B cell (primary cell): Measurements from ENCODE around the gene IMMP2L. TPM values are rescaled to one million over a fixed set of nuclear protein-coding genes. Genes with fewer than 3 reads are reported as not detected.

Experiments
- ATAC-seq: fragments of 200-7000 bp; cut with Tn5 transposase; one replicate; pipeline ENCODE4 v1.10.0; 2021; ENCODE audit warnings: low read depth, mild to moderate bottlenecking, moderate number of reproducible peaks, moderate library complexity
- CTCF ChIA-PET: fragments of 350-600 bp; sonication (Branson Sonifier 250); formaldehyde crosslinking; loops from one replicate; lab custom pipeline; 2021; ENCODE audit warnings: antibody characterized with exemption, inconsistent platforms; lab: Charles Lee
- POLR2A ChIA-PET: fragments of 350-600 bp; sonication (Branson Sonifier 250); formaldehyde crosslinking; loops from one replicate; lab custom pipeline; 2021; ENCODE audit warnings: antibody characterized with exemption; lab: Charles Lee
- DNase-seq: peaks from one replicate; pipeline ENCODE4 v3.0.0; 2013
- H2AFZ ChIP-seq: 2 replicates; pipeline ENCODE4 v1.6.1; 2012; ENCODE audit warnings: mild to moderate bottlenecking, low read depth, low read length; ENCODE audit not compliant: insufficient read depth, poor library complexity, severe bottlenecking
- H3K27ac ChIP-seq, 2 donors: 1 replicate in 1 of 2; 2 replicates in 1 of 2; pipeline ENCODE4 v1.5.1; 2012 to 2013; ENCODE audit warnings: low read length in 2 of 2, mild to moderate bottlenecking in 2 of 2, moderate library complexity in 1 of 2
- H3K27me3 ChIP-seq, 4 experiments: fragments of 200-600 bp in 1 of 4; sonication (generic) in 1 of 4; replicated peaks in 1 of 4; 1 replicate in 2 of 4; 2 replicates in 2 of 4; pipeline versions ENCODE4 v1.6.1 to v1.7.0; 2013 to 2016; ENCODE audit warnings: low read length in 3 of 4, mild to moderate bottlenecking in 2 of 4, mixed read lengths in 1 of 4, moderate library complexity in 1 of 4; ENCODE audit not compliant: insufficient read depth in 4 of 4, control insufficient read depth in 3 of 4; ENCODE audit errors: control extremely low read depth in 1 of 4
- H3K36me3 ChIP-seq, 2 experiments: replicated peaks in 1 of 2; 1 replicate in 1 of 2; 2 replicates in 1 of 2; pipeline versions ENCODE4 v1.6.1 to v1.7.1; 2013; ENCODE audit warnings: low read length in 1 of 2; ENCODE audit not compliant: insufficient read depth in 2 of 2, control insufficient read depth in 1 of 2; ENCODE audit errors: control extremely low read depth in 1 of 2, extremely low read depth in 1 of 2
- H3K4me1 ChIP-seq, 2 donors: fragments of 200-600 bp in 1 of 2; sonication (generic) in 1 of 2; 1 replicate in 1 of 2; 2 replicates in 1 of 2; pipeline versions ENCODE4 v1.5.1 to v1.6.1; 2013 to 2017; ENCODE audit warnings: low read length in 2 of 2; ENCODE audit not compliant: control insufficient read depth in 2 of 2, insufficient read depth in 2 of 2
- H3K4me2 ChIP-seq: replicated peaks from 2 replicates; pipeline ENCODE3; 2012; ENCODE audit warnings: mild to moderate bottlenecking, low read depth, low read length; ENCODE audit not compliant: poor library complexity, severe bottlenecking
- H3K4me3 ChIP-seq, 5 experiments: fragments of 200-600 bp in 1 of 5; sonication (generic) in 1 of 5; 1 replicate in 3 of 5; 2 replicates in 2 of 5; pipeline versions ENCODE4 v1.5.1 to v1.7.0; 2011 to 2016; ENCODE audit warnings: low read length in 4 of 5, mild to moderate bottlenecking in 4 of 5, low read depth in 2 of 5, control low read depth in 1 of 5, moderate library complexity in 1 of 5; ENCODE audit not compliant: insufficient read depth in 1 of 5; ENCODE audit errors: control extremely low read depth in 1 of 5, extremely low read depth in 1 of 5
- H3K79me2 ChIP-seq: fragments of 200-600 bp; sonication (generic); one replicate; pipeline ENCODE4 v1.6.0; 2016; ENCODE audit warnings: low read length; ENCODE audit not compliant: control insufficient read depth, insufficient read depth
- H3K9ac ChIP-seq: fragments of 200-600 bp; sonication (generic); 2 replicates; pipeline ENCODE4 v1.6.1; 2017; ENCODE audit warnings: mild to moderate bottlenecking, low read length, moderate library complexity
- H3K9me3 ChIP-seq, 3 donors: one replicate each; pipeline versions ENCODE4 v1.6.1 to v1.7.1; 2013; ENCODE audit warnings: low read length in 2 of 3; ENCODE audit not compliant: control insufficient read depth in 2 of 3, insufficient read depth in 1 of 3; ENCODE audit errors: control extremely low read depth in 1 of 3
- H4K20me1 ChIP-seq: 2 replicates; pipeline ENCODE4 v1.6.0; 2012; ENCODE audit warnings: mild to moderate bottlenecking, low read length; ENCODE audit not compliant: insufficient read depth, control insufficient read depth, poor library complexity, severe bottlenecking
- H3K27ac Mint-ChIP-seq: one replicate; pipeline ENCODE4 v1.8.0; 2021; ENCODE audit warnings: mixed read lengths
- H3K27me3 Mint-ChIP-seq: one replicate; pipeline ENCODE4 v1.8.0; 2021; ENCODE audit warnings: mixed read lengths
- H3K4me1 Mint-ChIP-seq: one replicate; pipeline ENCODE4 v1.8.0; 2021; ENCODE audit warnings: mixed read lengths
- H3K4me3 Mint-ChIP-seq: one replicate; pipeline ENCODE4 v1.8.0; 2021; ENCODE audit warnings: mixed read lengths
- H3K9me3 Mint-ChIP-seq: one replicate; pipeline ENCODE4 v1.8.0; 2022; ENCODE audit warnings: mixed read lengths; ENCODE audit not compliant: insufficient read depth
- CTCF ChIP-seq: fragments of 200-600 bp; IDR thresholded peaks from one replicate; pipeline ENCODE4 v1.8.0; 2022; ENCODE audit warnings: antibody characterized with exemption, mild to moderate bottlenecking
- EZH2 ChIP-seq: IDR thresholded peaks from 2 replicates; pipeline ENCODE4 v1.6.1; 2012; ENCODE audit warnings: borderline replicate concordance, low read depth, mild to moderate bottlenecking, moderate library complexity, low read length; ENCODE audit not compliant: insufficient read depth, poor library complexity, severe bottlenecking
- WGBS: methylation state at CpG from one replicate; pipeline ENCODE4 v1.1.5; 2013; ENCODE audit warnings: missing lambda C conversion rate; ENCODE audit not compliant: insufficient coverage; 5-methylcytosine and 5-hydroxymethylcytosine counted together
- intact Hi-C: fragments of 100-400 bp; cut with micrococcal nuclease; formaldehyde crosslinking; loops from one replicate; pipeline ENCODE4 v1.10.0; 2022
- polyA plus RNA-seq: library from polyadenylated mRNA; depleted of rRNA; stranded (reverse); fragments of >200 nt; gene quantifications from 2 replicates; pipeline ENCODE4 v1.2.3, GENCODE V29; 2012
- total RNA-seq, 2 donors: library from RNA; stranded (reverse); fragments of 120-200 nt in 1 of 2; gene quantifications; 1 replicate in 1 of 2; 2 replicates in 1 of 2; pipeline versions ENCODE4 v1.2.3 to v1.2.4, GENCODE V29; 2013 to 2022

IMMP2L gene
- total and polyA plus RNA-seq, 2 donors (not counting 1 experiment from before 2014, with no cell fraction given) = 3.8 to 34.2 TPM

GRCh38 chr7:111264111-111264868, 298.0 kb downstream of the IMMP2L start:
- no peak for ATAC-seq
- H3K27me3 Mint-ChIP-seq = no peaks in the 10 kb centered on the region

More at GRCh38 chr7:111264111-111264868, 298.0 kb downstream of the IMMP2L start:
- H4K20me1 ChIP-seq = no peaks in the 10 kb centered on the region
- H3K27ac ChIP-seq = no peak overlapping the region
- H3K9me3 Mint-ChIP-seq = no peaks in the 10 kb centered on the region
- ChIA-PET POLR2A (no interaction called here), CTCF (no interaction called here)
- H3K9me3 ChIP-seq = no peaks in the 10 kb centered on the region
- intact Hi-C loops = no loop called here
- DNase-seq = no peak
- H3K27me3 ChIP-seq = no peaks in the 10 kb centered on the region
- H3K4me2 ChIP-seq = no peak overlapping the region
- TF ChIP-seq EZH2 (no peak), CTCF (no peak)
- H3K36me3 ChIP-seq = no peaks in the 10 kb centered on the region
- H3K4me3 Mint-ChIP-seq = no peak overlapping the region
- H2AFZ ChIP-seq = no peak overlapping the region
- no peak overlapping the region for H3K27ac Mint-ChIP-seq
- WGBS = 100% methylated on average over 2 of the region's 4 CpGs
- H3K79me2 ChIP-seq = no peaks in the 10 kb centered on the region
- no peaks in the 10 kb centered on the region for H3K4me1 ChIP-seq
- no peak overlapping the region for H3K4me3 ChIP-seq
- H3K9ac ChIP-seq = no peak overlapping the region
- no peaks in the 10 kb centered on the region for H3K4me1 Mint-ChIP-seq
